Measurements from ENCODE around the gene ADIG. TPM values are rescaled to one million over a fixed set of nuclear protein-coding genes. Genes with fewer than 3 reads are reported as not detected.

ADIG gene
- total and polyA plus RNA-seq, 2 of the 13 experiments (the other 11 are each of a cell fraction or from before 2014, with no cell fraction given), result 0.15 TPM; not detected in 1

DNA sequence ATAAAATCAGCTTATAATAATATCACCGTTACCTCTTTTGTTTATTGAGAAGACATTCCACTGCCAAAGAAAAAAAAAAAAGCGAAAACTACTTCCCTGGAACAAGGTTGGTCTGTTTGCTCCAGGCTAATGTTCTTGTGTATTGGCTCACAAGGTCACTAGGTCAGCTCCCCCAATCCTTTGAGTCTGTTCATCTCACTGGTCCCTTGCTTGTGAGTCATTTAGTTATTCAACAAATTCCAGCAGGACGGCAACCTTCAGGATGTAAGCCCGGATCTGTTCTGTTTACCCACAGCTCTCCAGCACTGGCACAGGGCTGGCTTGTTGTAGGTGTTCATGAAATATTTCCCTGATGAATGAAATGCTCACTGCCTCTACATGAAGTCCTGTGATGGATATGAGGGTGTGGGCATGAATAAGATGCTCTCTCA, 23.9 kb downstream of the ADIG start (continued):
- no peak for TF ChIP-seq ZHX2 (IDR thresholded peaks at IDR 0.05; ENCODE audit: low read depth)
- TF ChIP-seq ZHX2 (CRISPR knock-in tag; IDR thresholded peaks at IDR 0.05; ENCODE audit: borderline replicate concordance), result peak; percentile 80; the same call in 1 of the 2 replicates
- peak; percentile 36; the same call in 1 of the 2 replicates for TF ChIP-seq NFYB (CRISPR knock-in tag; IDR thresholded peaks at IDR 0.05)
- TF ChIP-seq KLF9 (CRISPR knock-in tag; IDR thresholded peaks at IDR 0.05; ENCODE audit: low read depth), result peak; percentile 68; the same call in 1 of the 2 replicates
- TF ChIP-seq ZNF747 (CRISPR knock-in tag; IDR thresholded peaks at IDR 0.05; ENCODE audit: borderline replicate concordance), result no peak
- TF ChIP-seq HCFC1 (IDR thresholded peaks at IDR 0.05; ENCODE audit: low read depth, low read length), result no peak
- TF ChIP-seq ZSCAN5A (CRISPR knock-in tag; IDR thresholded peaks at IDR 0.05; ENCODE audit: borderline replicate concordance), result no peak
- no peak for TF ChIP-seq ZNF773 (CRISPR knock-in tag; IDR thresholded peaks at IDR 0.05; ENCODE audit: borderline replicate concordance)
- TF ChIP-seq, protein P1, sequence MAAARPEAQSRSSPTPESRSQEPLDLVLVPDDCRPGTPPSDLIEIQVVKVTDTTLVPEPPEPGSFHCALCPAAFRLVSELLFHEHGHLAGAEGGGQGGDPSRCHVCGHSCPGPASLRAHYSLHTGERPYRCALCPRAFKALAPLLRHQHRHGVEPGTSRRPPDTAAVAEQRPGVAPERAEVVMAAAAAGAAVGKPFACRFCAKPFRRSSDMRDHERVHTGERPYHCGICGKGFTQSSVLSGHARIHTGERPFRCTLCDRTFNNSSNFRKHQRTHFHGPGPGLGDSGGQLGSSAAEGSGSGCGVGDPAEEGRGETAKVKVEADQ (CRISPR knock-in tag; IDR thresholded peaks at IDR 0.05; ENCODE audit: borderline replicate concordance), result no peak
- TF ChIP-seq ZNF570 (CRISPR knock-in tag; IDR thresholded peaks at IDR 0.05; ENCODE audit: borderline replicate concordance), result no peak
- peak; percentile 89 for TF ChIP-seq SMAD3 (CRISPR knock-in tag; IDR thresholded peaks at IDR 0.05)
- TF ChIP-seq DZIP1 (CRISPR knock-in tag; IDR thresholded peaks at IDR 0.05), result no peak
- TF ChIP-seq GABPA (IDR thresholded peaks at IDR 0.05; ENCODE audit: low read depth, low read length), result no peak
- TF ChIP-seq GABPA (CRISPR knock-in tag; IDR thresholded peaks at IDR 0.05; ENCODE audit: low read depth), result peak; percentile 61
- TF ChIP-seq MAZ (IDR thresholded peaks at IDR 0.05; ENCODE audit: borderline replicate concordance, low read depth, low read length), result no peak
- TF ChIP-seq MAZ (CRISPR knock-in tag; IDR thresholded peaks at IDR 0.05; ENCODE audit: low read depth), result no peak
- TF ChIP-seq MED13 (CRISPR knock-in tag; IDR thresholded peaks at IDR 0.05), result 0 out of 2 replicates have a peak, but pooled peaks have one; percentile 33
- TF ChIP-seq PHF8 (CRISPR knock-in tag; IDR thresholded peaks at IDR 0.05), result no peak
- TF ChIP-seq ZMAT3 (CRISPR knock-in tag; conservative IDR thresholded peaks at IDR 0.05), result no peak; the same call in 1 of the 2 replicates
- no peak for TF ChIP-seq NR3C1 (CRISPR knock-in tag; IDR thresholded peaks at IDR 0.05)
- no peak; the same call in 1 of the 2 replicates for TF ChIP-seq CCDC6 (CRISPR knock-in tag; IDR thresholded peaks at IDR 0.05)

Data from HepG2 (cell line).